ENCODE data around the gene RIMBP2. TPM values are rescaled to one million over a fixed set of nuclear protein-coding genes. Genes with fewer than 3 reads are reported as not detected.

RIMBP2 gene
- total and polyA plus RNA-seq, 11 donors = 2.1 TPM; not detected in 10

DNA sequence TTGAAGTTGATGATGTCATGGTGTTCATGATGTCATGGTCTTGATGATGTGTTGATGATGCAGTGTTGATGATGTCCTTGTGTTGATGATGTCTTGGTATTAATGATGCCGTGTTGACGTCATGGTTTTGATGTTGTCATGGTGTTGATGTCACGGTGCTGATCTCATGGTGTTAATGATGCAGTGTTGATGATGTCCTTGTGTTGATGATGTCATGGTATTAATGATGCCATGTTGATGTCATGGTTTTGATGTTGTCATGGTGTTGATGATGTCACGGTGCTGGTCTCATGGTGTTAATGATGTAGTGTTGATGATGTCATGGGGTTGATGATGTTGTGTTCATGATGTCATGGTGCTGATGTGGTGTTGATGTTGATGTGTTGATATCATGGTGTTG is 48.0 kb upstream of the RIMBP2 start:
- 85 to 99% (median 97%) methylated on average over 4 of the region's 4 CpGs for WGBS, 4 donors
- no peak for DNase-seq
- intact Hi-C loops (cut with DNase I) = loop anchor here in 3 of 10 donors (5.0 kb wide), 1 partner anchor 53 kb away; no protein-coding TSS in a partner anchor

DNA sequence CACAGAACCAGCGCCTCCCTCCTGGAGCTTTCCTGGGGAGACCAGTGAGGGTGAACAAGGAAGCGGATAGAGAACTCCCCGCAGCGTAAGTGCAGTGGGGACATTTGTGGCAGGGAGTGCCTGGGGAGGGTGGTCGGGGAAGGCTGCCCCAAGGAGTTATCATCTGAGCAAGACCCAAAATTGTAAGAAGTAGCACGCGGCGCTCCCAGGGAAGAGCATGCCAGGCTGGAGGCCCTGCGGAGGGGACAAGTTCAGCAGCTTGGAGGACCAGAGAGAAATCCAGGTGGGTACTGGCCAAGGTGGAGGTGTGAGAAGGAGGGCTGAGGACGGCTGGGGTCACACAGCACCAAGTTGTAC is 46.2 kb upstream of the RIMBP2 start:
- H3K36me3 ChIP-seq = no peaks in the 10 kb centered on the region
- ATAC-seq (no peak), DNase-seq (no peak)
- TF ChIP-seq, protein P1, sequence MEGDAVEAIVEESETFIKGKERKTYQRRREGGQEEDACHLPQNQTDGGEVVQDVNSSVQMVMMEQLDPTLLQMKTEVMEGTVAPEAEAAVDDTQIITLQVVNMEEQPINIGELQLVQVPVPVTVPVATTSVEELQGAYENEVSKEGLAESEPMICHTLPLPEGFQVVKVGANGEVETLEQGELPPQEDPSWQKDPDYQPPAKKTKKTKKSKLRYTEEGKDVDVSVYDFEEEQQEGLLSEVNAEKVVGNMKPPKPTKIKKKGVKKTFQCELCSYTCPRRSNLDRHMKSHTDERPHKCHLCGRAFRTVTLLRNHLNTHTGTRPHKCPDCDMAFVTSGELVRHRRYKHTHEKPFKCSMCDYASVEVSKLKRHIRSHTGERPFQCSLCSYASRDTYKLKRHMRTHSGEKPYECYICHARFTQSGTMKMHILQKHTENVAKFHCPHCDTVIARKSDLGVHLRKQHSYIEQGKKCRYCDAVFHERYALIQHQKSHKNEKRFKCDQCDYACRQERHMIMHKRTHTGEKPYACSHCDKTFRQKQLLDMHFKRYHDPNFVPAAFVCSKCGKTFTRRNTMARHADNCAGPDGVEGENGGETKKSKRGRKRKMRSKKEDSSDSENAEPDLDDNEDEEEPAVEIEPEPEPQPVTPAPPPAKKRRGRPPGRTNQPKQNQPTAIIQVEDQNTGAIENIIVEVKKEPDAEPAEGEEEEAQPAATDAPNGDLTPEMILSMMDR (IDR thresholded peaks at IDR 0.05) = no peak
- no peak for TF ChIP-seq POLR2A (IDR thresholded peaks at IDR 0.05)
- no peaks in the 10 kb centered on the region for H3K9me3 ChIP-seq
- 61 to 75% (median 73%) methylated on average over 10 of the region's 10 CpGs for WGBS, 4 donors
- H3K27ac ChIP-seq = no peak overlapping the region
- H3K4me1 ChIP-seq = no peaks in the 10 kb centered on the region
- no peak overlapping the region for H3K4me3 ChIP-seq
- peaks cover 0 to 36% (median 13%) of the 10 kb centered on the region in 9 donors for H3K27me3 ChIP-seq
- intact Hi-C loops (cut with DNase I) = loop anchor here in 3 of 10 donors (5.0 kb wide), 1 partner anchor 55 kb away; no protein-coding TSS in a partner anchor

More for the DNA sequence above, 48.0 kb upstream of the RIMBP2 start:
- TF ChIP-seq, protein P1 (IDR thresholded peaks at IDR 0.05) = no peak
- TF ChIP-seq POLR2A (IDR thresholded peaks at IDR 0.05) = no peak
- Histone ChIP-seq H3K4me3 (no peak overlapping the region), H3K4me1 (no peaks in the 10 kb centered on the region), H3K36me3 (no peaks in the 10 kb centered on the region), H3K27ac (no peak overlapping the region), H3K9me3 (no peaks in the 10 kb centered on the region), H3K27me3 (peaks cover 0 to 40% (median 13%) of the 10 kb centered on the region in 9 donors)
- no peak for ATAC-seq

DNA sequence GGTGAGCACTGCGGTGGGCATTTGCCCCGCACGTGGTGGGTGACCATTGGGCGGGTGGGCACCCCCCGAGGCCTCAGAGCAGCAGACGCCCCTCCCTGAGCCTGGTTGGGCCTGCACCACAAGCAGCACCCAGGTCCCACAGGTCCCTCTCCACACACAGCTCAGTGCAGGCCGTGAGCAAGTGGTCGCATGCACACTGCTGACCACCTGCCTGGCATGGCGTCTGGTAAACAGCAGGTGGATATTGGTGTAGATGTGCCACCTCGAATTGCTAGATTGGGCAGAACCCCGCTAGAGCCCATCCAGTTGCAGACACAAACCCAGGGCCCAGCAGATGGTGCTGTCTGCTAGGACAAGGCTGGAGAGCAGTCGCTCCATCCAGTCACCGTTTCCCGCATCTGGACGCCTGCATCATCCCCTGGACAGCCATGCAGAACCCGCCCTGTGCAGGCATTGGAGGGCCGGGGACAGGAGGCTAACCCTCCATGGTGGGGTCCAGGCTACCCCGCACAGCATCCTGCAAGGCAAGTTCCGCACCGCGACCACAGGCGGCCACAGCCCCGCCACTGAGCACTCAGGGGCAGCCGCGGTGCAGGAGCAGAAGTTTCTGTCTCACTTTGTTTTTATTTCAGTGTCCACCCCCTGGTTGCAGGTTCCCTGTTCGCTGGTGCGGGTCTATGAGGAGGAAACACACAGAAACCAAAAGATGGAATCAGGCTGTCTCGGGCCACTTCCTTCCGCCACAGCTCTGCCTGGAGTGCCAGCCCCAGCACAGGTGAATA is 45.6 kb upstream of the RIMBP2 start:
- Histone ChIP-seq H3K9me3 (no peaks in the 10 kb centered on the region), H3K36me3 (no peaks in the 10 kb centered on the region), H3K4me1 (no peaks in the 10 kb centered on the region), H3K27me3 (peaks cover 0 to 36% (median 10%) of the 10 kb centered on the region in 9 donors), H3K27ac (no peak overlapping the region), H3K4me3 (peak overlapping the region in 1 of 12 donors; percentile 8)
- WGBS, 4 donors = 33 to 56% (median 43%) methylated on average over 24 to 29 of the region's 29 CpGs
- TF ChIP-seq, protein P1 (IDR thresholded peaks at IDR 0.05) = peak; percentile 23 to 55 (median 37)
- no peak for TF ChIP-seq POLR2A (IDR thresholded peaks at IDR 0.05)
- DNase-seq = peak in 4 of 5 donors; percentile 31 to 53 (median 42)
- ATAC-seq = peak; percentile 37 to 79 (median 70)
- intact Hi-C loops (cut with DNase I) = loop anchor here in 3 of 10 donors (5.0 kb wide), 1 partner anchor 56 kb away; no protein-coding TSS in a partner anchor

DNA sequence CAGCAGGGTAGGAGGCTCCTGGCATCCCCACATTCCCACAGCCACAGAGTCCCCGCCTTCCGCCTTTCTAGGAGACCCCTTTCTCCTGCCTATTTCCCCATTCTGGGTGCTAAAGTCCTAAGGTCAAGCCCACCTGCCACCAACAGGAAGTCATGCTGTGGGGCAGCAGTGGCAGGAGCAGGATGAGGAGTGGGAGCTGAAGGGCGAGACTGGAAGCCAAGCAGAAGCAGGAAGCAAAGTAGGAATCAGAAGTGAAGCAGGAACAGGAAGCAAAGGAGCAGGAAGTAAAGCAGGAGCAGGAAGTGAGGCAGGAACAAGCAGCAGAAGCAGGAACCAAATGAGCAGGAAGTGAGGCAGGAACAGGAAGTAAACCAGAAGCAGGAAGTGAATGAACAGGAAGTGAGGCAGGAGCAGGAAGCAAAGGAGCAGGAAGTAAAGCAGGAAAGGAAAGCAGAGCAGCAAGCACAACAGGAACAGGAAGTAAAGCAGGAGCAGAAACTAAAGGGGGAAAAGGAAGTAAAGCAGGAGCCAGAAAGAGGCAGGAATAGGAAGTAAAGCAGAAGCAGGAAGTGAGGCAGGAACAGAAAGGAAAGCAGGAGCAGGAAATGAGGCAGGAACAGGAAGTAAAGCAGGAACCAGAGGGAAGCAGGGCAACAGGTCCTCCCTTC is 38.3 kb upstream of the RIMBP2 start:
- no peaks in the 10 kb centered on the region for H3K4me1 ChIP-seq
- H3K27ac ChIP-seq = no peak overlapping the region
- intact Hi-C loops (cut with DNase I) = loop anchor here in 1 of 10 donors (5.0 kb wide), 1 partner anchor 362 kb away; no protein-coding TSS in a partner anchor
- ATAC-seq (no peak), DNase-seq (no peak)
- peaks cover 0 to 25% (median 3%) of the 10 kb centered on the region in 9 donors for H3K27me3 ChIP-seq
- peaks cover 0 to 9% (median 0%) of the 10 kb centered on the region in 12 donors for H3K9me3 ChIP-seq
- H3K36me3 ChIP-seq = no peaks in the 10 kb centered on the region
- no peak overlapping the region for H3K4me3 ChIP-seq
- WGBS, 4 donors = 82 to 85% (median 84%) methylated on average over 3 of the region's 3 CpGs
- no peak for TF ChIP-seq POLR2A (IDR thresholded peaks at IDR 0.05)
- TF ChIP-seq, protein P1 (IDR thresholded peaks at IDR 0.05) = no peak
